WTC11 (cell line): ENCODE results near the gene RPE. TPM values are rescaled to one million over a fixed set of nuclear protein-coding genes. Genes with fewer than 3 reads are reported as not detected.

ENCODE experiments used
- GRHL2 ChIP-seq: fragments of 250-450 bp; sonication (Bioruptor Pico); IDR thresholded peaks from 2 replicates; pipeline ENCODE4 v1.8.0; 2022; ENCODE audit warnings: mild to moderate bottlenecking, moderate library complexity; ENCODE audit not compliant: insufficient replicate concordance, severe bottlenecking
- JAZF1 ChIP-seq: fragments of 250-450 bp; sonication (Bioruptor Pico); IDR thresholded peaks from 2 replicates; pipeline ENCODE4 v1.9.0; 2021; ENCODE audit warnings: moderate library complexity, mild to moderate bottlenecking, inconsistent platforms
- NFATC4 ChIP-seq: fragments of 250-450 bp; sonication (Bioruptor Pico); IDR thresholded peaks from 2 replicates; pipeline ENCODE4 v1.9.0; 2021; ENCODE audit warnings: mild to moderate bottlenecking
- NFYB ChIP-seq: sonication (generic); formaldehyde crosslinking; conservative IDR thresholded peaks from 2 replicates; pipeline ENCODE4 v1.8.0; 2022; ENCODE audit warnings: low read depth, missing genetic modification reagents
- OVOL2 ChIP-seq: fragments of 250-450 bp; sonication (Bioruptor Pico); IDR thresholded peaks from 2 replicates; pipeline ENCODE4 v1.9.0; 2021; ENCODE audit warnings: mild to moderate bottlenecking, borderline replicate concordance
- PRRX2 ChIP-seq: fragments of 250-450 bp; sonication (Bioruptor Pico); IDR thresholded peaks from 2 replicates; pipeline ENCODE4 v1.8.0; 2021; ENCODE audit warnings: mild to moderate bottlenecking
- TEAD1 ChIP-seq: sonication (generic); formaldehyde crosslinking; IDR thresholded peaks from 2 replicates; pipeline ENCODE4 v1.8.0; 2022; ENCODE audit warnings: mild to moderate bottlenecking, missing genetic modification reagents
- ZNF671 ChIP-seq: fragments of 250-450 bp; sonication (Bioruptor Pico); IDR thresholded peaks from 2 replicates; pipeline ENCODE4 v1.8.0; 2021; ENCODE audit warnings: mild to moderate bottlenecking
- total RNA-seq: library from RNA; stranded (reverse); gene quantifications from 3 replicates; pipeline ENCODE4 v1.2.3, GENCODE V29; 2021
- TF ChIP-seq, protein P1 (sequence below): sonication (generic); formaldehyde crosslinking; IDR thresholded peaks from 2 replicates; pipeline ENCODE4 v1.8.0; 2023; ENCODE audit warnings: missing genetic modification reagents, mild to moderate bottlenecking, borderline replicate concordance
- TF ChIP-seq, protein P2 (sequence below): sonication (generic); formaldehyde crosslinking; IDR thresholded peaks from 2 replicates; pipeline ENCODE4 v1.8.0; 2022; ENCODE audit warnings: mild to moderate bottlenecking, missing genetic modification reagents
- TF ChIP-seq, protein P3 (sequence below): fragments of 250-450 bp; sonication (Bioruptor Pico); IDR thresholded peaks from 2 replicates; pipeline ENCODE4 v1.9.0; 2021; ENCODE audit warnings: mild to moderate bottlenecking
- TF ChIP-seq, protein P4 (sequence below): sonication (generic); formaldehyde crosslinking; IDR thresholded peaks from 2 replicates; pipeline ENCODE4 v1.8.1; 2023; ENCODE audit warnings: mild to moderate bottlenecking, missing genetic modification reagents, borderline replicate concordance
- TF ChIP-seq, protein P5 (sequence below): fragments of 250-450 bp; sonication (Bioruptor Pico); IDR thresholded peaks from 2 replicates; pipeline ENCODE4 v1.8.0; 2021; ENCODE audit warnings: mild to moderate bottlenecking
- TF ChIP-seq, protein P6 (sequence below): sonication (generic); formaldehyde crosslinking; conservative IDR thresholded peaks from 2 replicates; pipeline ENCODE4 v1.8.1; 2022; ENCODE audit warnings: mild to moderate bottlenecking, missing genetic modification reagents

The RPE gene
- total RNA-seq, 1 experiment from 2014 or later: 66.5 TPM

DNA sequence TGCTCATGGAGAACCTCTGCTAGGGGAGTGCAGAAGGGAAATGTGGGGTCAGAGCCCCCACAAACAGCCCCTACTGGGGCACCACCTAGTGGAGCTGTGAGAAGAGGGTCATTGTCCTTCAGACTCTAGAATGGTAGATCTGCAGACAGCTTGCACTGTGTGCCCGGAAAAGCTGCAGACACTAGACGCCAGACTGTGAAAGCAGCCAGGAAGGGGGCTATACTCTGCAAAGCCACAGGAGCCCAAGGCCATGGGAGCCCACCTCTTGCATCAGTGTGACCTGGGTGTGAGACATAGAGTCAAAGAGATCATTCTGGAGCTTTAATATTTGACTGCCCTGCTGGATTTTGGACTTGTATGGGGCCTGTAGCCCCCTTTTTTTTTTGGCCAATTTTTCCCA, 60.9 kb downstream of the RPE start (continued):
- TF ChIP-seq, protein P1, sequence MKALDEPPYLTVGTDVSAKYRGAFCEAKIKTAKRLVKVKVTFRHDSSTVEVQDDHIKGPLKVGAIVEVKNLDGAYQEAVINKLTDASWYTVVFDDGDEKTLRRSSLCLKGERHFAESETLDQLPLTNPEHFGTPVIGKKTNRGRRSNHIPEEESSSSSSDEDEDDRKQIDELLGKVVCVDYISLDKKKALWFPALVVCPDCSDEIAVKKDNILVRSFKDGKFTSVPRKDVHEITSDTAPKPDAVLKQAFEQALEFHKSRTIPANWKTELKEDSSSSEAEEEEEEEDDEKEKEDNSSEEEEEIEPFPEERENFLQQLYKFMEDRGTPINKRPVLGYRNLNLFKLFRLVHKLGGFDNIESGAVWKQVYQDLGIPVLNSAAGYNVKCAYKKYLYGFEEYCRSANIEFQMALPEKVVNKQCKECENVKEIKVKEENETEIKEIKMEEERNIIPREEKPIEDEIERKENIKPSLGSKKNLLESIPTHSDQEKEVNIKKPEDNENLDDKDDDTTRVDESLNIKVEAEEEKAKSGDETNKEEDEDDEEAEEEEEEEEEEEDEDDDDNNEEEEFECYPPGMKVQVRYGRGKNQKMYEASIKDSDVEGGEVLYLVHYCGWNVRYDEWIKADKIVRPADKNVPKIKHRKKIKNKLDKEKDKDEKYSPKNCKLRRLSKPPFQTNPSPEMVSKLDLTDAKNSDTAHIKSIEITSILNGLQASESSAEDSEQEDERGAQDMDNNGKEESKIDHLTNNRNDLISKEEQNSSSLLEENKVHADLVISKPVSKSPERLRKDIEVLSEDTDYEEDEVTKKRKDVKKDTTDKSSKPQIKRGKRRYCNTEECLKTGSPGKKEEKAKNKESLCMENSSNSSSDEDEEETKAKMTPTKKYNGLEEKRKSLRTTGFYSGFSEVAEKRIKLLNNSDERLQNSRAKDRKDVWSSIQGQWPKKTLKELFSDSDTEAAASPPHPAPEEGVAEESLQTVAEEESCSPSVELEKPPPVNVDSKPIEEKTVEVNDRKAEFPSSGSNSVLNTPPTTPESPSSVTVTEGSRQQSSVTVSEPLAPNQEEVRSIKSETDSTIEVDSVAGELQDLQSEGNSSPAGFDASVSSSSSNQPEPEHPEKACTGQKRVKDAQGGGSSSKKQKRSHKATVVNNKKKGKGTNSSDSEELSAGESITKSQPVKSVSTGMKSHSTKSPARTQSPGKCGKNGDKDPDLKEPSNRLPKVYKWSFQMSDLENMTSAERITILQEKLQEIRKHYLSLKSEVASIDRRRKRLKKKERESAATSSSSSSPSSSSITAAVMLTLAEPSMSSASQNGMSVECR (CRISPR knock-in tag): no peak
- TF ChIP-seq, protein P2, sequence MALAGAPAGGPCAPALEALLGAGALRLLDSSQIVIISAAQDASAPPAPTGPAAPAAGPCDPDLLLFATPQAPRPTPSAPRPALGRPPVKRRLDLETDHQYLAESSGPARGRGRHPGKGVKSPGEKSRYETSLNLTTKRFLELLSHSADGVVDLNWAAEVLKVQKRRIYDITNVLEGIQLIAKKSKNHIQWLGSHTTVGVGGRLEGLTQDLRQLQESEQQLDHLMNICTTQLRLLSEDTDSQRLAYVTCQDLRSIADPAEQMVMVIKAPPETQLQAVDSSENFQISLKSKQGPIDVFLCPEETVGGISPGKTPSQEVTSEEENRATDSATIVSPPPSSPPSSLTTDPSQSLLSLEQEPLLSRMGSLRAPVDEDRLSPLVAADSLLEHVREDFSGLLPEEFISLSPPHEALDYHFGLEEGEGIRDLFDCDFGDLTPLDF: no peak
- TF ChIP-seq, protein P3, sequence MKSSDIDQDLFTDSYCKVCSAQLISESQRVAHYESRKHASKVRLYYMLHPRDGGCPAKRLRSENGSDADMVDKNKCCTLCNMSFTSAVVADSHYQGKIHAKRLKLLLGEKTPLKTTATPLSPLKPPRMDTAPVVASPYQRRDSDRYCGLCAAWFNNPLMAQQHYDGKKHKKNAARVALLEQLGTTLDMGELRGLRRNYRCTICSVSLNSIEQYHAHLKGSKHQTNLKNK: no peak
- no peak for TF ChIP-seq TEAD1 (CRISPR knock-in tag)
- TF ChIP-seq NFYB (CRISPR knock-in tag): no peak
- TF ChIP-seq, protein P4, sequence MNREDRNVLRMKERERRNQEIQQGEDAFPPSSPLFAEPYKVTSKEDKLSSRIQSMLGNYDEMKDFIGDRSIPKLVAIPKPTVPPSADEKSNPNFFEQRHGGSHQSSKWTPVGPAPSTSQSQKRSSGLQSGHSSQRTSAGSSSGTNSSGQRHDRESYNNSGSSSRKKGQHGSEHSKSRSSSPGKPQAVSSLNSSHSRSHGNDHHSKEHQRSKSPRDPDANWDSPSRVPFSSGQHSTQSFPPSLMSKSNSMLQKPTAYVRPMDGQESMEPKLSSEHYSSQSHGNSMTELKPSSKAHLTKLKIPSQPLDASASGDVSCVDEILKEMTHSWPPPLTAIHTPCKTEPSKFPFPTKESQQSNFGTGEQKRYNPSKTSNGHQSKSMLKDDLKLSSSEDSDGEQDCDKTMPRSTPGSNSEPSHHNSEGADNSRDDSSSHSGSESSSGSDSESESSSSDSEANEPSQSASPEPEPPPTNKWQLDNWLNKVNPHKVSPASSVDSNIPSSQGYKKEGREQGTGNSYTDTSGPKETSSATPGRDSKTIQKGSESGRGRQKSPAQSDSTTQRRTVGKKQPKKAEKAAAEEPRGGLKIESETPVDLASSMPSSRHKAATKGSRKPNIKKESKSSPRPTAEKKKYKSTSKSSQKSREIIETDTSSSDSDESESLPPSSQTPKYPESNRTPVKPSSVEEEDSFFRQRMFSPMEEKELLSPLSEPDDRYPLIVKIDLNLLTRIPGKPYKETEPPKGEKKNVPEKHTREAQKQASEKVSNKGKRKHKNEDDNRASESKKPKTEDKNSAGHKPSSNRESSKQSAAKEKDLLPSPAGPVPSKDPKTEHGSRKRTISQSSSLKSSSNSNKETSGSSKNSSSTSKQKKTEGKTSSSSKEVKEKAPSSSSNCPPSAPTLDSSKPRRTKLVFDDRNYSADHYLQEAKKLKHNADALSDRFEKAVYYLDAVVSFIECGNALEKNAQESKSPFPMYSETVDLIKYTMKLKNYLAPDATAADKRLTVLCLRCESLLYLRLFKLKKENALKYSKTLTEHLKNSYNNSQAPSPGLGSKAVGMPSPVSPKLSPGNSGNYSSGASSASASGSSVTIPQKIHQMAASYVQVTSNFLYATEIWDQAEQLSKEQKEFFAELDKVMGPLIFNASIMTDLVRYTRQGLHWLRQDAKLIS (CRISPR knock-in tag): no peak
- no peak for TF ChIP-seq ZNF671
- no peak for TF ChIP-seq OVOL2 (CRISPR knock-in tag)
- TF ChIP-seq, protein P5, sequence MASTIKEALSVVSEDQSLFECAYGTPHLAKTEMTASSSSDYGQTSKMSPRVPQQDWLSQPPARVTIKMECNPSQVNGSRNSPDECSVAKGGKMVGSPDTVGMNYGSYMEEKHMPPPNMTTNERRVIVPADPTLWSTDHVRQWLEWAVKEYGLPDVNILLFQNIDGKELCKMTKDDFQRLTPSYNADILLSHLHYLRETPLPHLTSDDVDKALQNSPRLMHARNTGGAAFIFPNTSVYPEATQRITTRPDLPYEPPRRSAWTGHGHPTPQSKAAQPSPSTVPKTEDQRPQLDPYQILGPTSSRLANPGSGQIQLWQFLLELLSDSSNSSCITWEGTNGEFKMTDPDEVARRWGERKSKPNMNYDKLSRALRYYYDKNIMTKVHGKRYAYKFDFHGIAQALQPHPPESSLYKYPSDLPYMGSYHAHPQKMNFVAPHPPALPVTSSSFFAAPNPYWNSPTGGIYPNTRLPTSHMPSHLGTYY: no peak
- TF ChIP-seq, protein P6, sequence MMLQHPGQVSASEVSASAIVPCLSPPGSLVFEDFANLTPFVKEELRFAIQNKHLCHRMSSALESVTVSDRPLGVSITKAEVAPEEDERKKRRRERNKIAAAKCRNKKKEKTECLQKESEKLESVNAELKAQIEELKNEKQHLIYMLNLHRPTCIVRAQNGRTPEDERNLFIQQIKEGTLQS: no peak
- TF ChIP-seq PRRX2 (CRISPR knock-in tag): no peak
- no peak for TF ChIP-seq JAZF1 (CRISPR knock-in tag)
- TF ChIP-seq GRHL2: no peak
- no peak for TF ChIP-seq NFATC4 (CRISPR knock-in tag)

Other genes starting within 250 kb of the RPE start
- gene UNC80, start 230.8 kb upstream of the RPE start, total RNA-seq: 0.30 to 0.48 TPM (median 0.34 TPM) in 3 replicates
- 11.1 to 12.2 TPM (median 11.4 TPM) in 3 replicates for gene KANSL1L, start 168.8 kb downstream of the RPE start, total RNA-seq
- gene ACADL, start 222.8 kb downstream of the RPE start, total RNA-seq: 0.39 to 0.60 TPM (median 0.42 TPM) in 3 replicates